PC-3 (cell line): ENCODE data around the gene HOXB1.

Experiments
- EZH2 ChIP-seq: fragments of 300-600 bp; sonication (generic); IDR thresholded peaks from one replicate; pipeline ENCODE4 v1.6.1; 2017; ENCODE audit warnings: antibody characterized with exemption, mild to moderate bottlenecking, low read length; ENCODE audit not compliant: unreplicated experiment
- TF ChIP-seq, protein P1 (sequence below): fragments of 300-600 bp; sonication (generic); conservative IDR thresholded peaks from 2 replicates; pipeline ENCODE4 v1.5.1; 2017; ENCODE audit warnings: antibody characterized with exemption, low read depth, mild to moderate bottlenecking, low read length

DNA sequence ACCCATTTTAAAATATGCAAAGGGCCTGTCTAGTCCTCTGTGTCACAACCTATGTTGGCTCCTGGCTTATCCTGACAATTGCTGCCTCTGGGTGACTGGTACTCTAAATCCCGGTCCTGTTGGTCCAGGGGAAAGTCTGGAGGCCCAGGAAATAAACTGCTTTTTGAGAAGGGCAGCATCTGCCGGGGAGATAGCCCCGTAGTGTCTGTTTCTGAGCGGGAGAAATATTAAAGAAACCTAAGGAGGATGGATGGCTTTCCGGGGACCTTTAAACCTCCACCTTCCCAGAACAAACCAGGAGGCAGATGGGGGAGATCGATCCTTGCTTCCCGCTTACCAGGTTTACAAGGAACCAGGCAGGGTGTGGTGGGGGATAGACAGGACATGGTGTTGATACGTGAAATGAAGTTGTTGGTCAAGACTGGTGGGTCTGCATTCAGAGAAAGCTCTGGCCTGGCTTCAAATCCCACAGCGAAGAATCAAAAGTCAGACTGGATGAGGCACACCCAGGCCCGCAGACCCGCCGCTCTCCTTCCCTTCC is 10.3 kb upstream of the HOXB1 start:
- TF ChIP-seq, protein P1, sequence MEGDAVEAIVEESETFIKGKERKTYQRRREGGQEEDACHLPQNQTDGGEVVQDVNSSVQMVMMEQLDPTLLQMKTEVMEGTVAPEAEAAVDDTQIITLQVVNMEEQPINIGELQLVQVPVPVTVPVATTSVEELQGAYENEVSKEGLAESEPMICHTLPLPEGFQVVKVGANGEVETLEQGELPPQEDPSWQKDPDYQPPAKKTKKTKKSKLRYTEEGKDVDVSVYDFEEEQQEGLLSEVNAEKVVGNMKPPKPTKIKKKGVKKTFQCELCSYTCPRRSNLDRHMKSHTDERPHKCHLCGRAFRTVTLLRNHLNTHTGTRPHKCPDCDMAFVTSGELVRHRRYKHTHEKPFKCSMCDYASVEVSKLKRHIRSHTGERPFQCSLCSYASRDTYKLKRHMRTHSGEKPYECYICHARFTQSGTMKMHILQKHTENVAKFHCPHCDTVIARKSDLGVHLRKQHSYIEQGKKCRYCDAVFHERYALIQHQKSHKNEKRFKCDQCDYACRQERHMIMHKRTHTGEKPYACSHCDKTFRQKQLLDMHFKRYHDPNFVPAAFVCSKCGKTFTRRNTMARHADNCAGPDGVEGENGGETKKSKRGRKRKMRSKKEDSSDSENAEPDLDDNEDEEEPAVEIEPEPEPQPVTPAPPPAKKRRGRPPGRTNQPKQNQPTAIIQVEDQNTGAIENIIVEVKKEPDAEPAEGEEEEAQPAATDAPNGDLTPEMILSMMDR = no peak
- TF ChIP-seq EZH2 = no peak
